IMR-90 (cell line): ENCODE data around the gene ADAM12. TPM values are rescaled to one million over a fixed set of nuclear protein-coding genes. Genes with fewer than 3 reads are reported as not detected.
A peak's percentile ranks its signal among the peaks of the same experiment; 100 is the strongest.

Experiments
- ATAC-seq: fragments of 200-7000 bp; cut with Tn5 transposase; 2 replicates; pipeline ENCODE4 v1.9.1; 2020; ENCODE audit warnings: low read depth, mild to moderate bottlenecking, moderate library complexity
- BruUV-seq: library from RNA; stranded (reverse); fragments of 400-500 nt; replicated peaks from 2 replicates; lab custom pipeline; 2021; lab: Mats Ljungman, UMichigan
- CTCF ChIA-PET: fragments of 300-600 bp; formaldehyde crosslinking; extraction: SDS; loops from one replicate; lab custom pipeline; 2021; ENCODE audit warnings: antibody characterized with exemption; lab: Yijun Ruan, JAX
- POLR2A ChIA-PET: fragments of 300-600 bp; sonication (Branson Sonifier 250); formaldehyde crosslinking; loops from one replicate; lab custom pipeline; 2022; ENCODE audit warnings: antibody characterized with exemption; ENCODE audit not compliant: unreplicated experiment; lab: Charles Lee
- DNase-seq: peaks from one replicate; pipeline ENCODE4 v3.0.0; 2013
- H2AFZ ChIP-seq: replicated peaks from 2 replicates; pipeline ENCODE3; 2013; ENCODE audit warnings: low read length, mild to moderate bottlenecking; ENCODE audit not compliant: poor library complexity
- H2AK5ac ChIP-seq: 2 replicates; pipeline ENCODE4 v1.6.1; 2013; ENCODE audit warnings: low read depth, low read length, inconsistent platforms
- H2AK9ac ChIP-seq: replicated peaks from 2 replicates; pipeline ENCODE3; 2013; ENCODE audit warnings: mild to moderate bottlenecking, low read depth, low read length, moderate library complexity; ENCODE audit not compliant: poor library complexity
- H2BK120ac ChIP-seq: 2 replicates; pipeline ENCODE4 v1.6.1; 2013; ENCODE audit warnings: low read depth, low read length, inconsistent platforms
- H2BK15ac ChIP-seq: 3 replicates; pipeline ENCODE4 v1.6.1; 2013; ENCODE audit warnings: low read depth, low read length, inconsistent platforms
- H2BK20ac ChIP-seq: 2 replicates; pipeline ENCODE4 v1.6.1; 2013; ENCODE audit warnings: low read depth, mild to moderate bottlenecking, inconsistent platforms, low read length, moderate library complexity
- H2BK5ac ChIP-seq: 2 replicates; pipeline ENCODE4 v1.6.1; 2013; ENCODE audit warnings: mild to moderate bottlenecking, low read depth, low read length, inconsistent platforms; ENCODE audit not compliant: poor library complexity, severe bottlenecking
- H3K14ac ChIP-seq: replicated peaks from 2 replicates; pipeline ENCODE4 v1.6.1; 2013; ENCODE audit warnings: low read depth, low read length, inconsistent platforms
- H3K18ac ChIP-seq: 2 replicates; pipeline ENCODE4 v1.6.1; 2013; ENCODE audit warnings: low read depth, low read length, control low read depth
- H3K23ac ChIP-seq: 2 replicates; pipeline ENCODE4 v1.6.1; 2013; ENCODE audit warnings: low read depth, low read length, inconsistent platforms
- H3K27ac ChIP-seq: 2 replicates; pipeline ENCODE4 v1.5.1; 2013; ENCODE audit warnings: mild to moderate bottlenecking, control low read depth, low read length; ENCODE audit not compliant: insufficient read depth
- H3K27me3 ChIP-seq: 2 replicates; pipeline ENCODE4 v1.6.1; 2013; ENCODE audit warnings: low read length; ENCODE audit not compliant: control insufficient read depth, insufficient read depth
- H3K36me3 ChIP-seq: 2 replicates; pipeline ENCODE4 v1.6.1; 2013; ENCODE audit warnings: low read length, mixed read lengths; ENCODE audit not compliant: control insufficient read depth, insufficient read depth
- H3K4ac ChIP-seq: 2 replicates; pipeline ENCODE4 v1.6.1; 2013; ENCODE audit warnings: low read depth, low read length, inconsistent platforms
- H3K4me1 ChIP-seq: 2 replicates; pipeline ENCODE4 v1.6.1; 2013; ENCODE audit warnings: low read length, mixed read lengths; ENCODE audit not compliant: control insufficient read depth, insufficient read depth
- H3K4me2 ChIP-seq: 2 replicates; pipeline ENCODE4 v1.6.1; 2013; ENCODE audit warnings: low read depth, mild to moderate bottlenecking, control low read depth, low read length, moderate library complexity
- H3K4me3 ChIP-seq: 2 replicates; pipeline ENCODE4 v1.5.1; 2013; ENCODE audit warnings: low read depth, mild to moderate bottlenecking, control low read depth, low read length, moderate library complexity; ENCODE audit not compliant: insufficient read depth
- H3K56ac ChIP-seq: 2 replicates; pipeline ENCODE4 v1.6.1; 2013; ENCODE audit warnings: low read length, inconsistent platforms; ENCODE audit not compliant: insufficient read depth; ENCODE audit errors: extremely low read depth
- H3K79me1 ChIP-seq, 2 experiments: 2 replicates each; pipeline ENCODE4 v1.6.1; 2013; ENCODE audit warnings: low read length in 2 of 2, inconsistent platforms in 1 of 2, low read depth in 1 of 2
- H3K9ac ChIP-seq: 2 replicates; pipeline ENCODE4 v1.6.1; 2013; ENCODE audit warnings: low read depth, low read length, control low read depth
- H3K9me1 ChIP-seq: 2 replicates; pipeline ENCODE4 v1.6.1; 2013; ENCODE audit warnings: low read length, inconsistent platforms; ENCODE audit not compliant: insufficient read depth
- H3K9me3 ChIP-seq: 2 replicates; pipeline ENCODE4 v1.6.1; 2013; ENCODE audit warnings: low read length; ENCODE audit not compliant: control insufficient read depth, insufficient read depth
- H4K20me1 ChIP-seq: 2 replicates; pipeline ENCODE4 v1.6.1; 2013; ENCODE audit warnings: low read length, inconsistent platforms; ENCODE audit not compliant: insufficient read depth
- H4K5ac ChIP-seq: 2 replicates; pipeline ENCODE4 v1.6.1; 2013; ENCODE audit warnings: mild to moderate bottlenecking, low read depth, low read length, control low read depth
- H4K8ac ChIP-seq, 2 experiments: 2 replicates each; pipeline ENCODE4 v1.6.1; 2013; ENCODE audit warnings: low read depth in 2 of 2, low read length in 2 of 2, control low read depth in 1 of 2, inconsistent platforms in 1 of 2
- H4K91ac ChIP-seq: 2 replicates; pipeline ENCODE4 v1.6.1; 2013; ENCODE audit warnings: low read depth, low read length, inconsistent platforms; ENCODE audit not compliant: insufficient read depth
- BHLHE40 ChIP-seq: fragments of 150-350 bp; IDR thresholded peaks from 2 replicates; pipeline ENCODE4 v1.6.1; 2016; ENCODE audit warnings: mild to moderate bottlenecking, low read depth, low read length
- CEBPB ChIP-seq: IDR thresholded peaks from 2 replicates; pipeline ENCODE4 v1.6.1; 2012; ENCODE audit warnings: low read depth, low read length, improper control_type of control experiment
- CHD1 ChIP-seq: IDR thresholded peaks from 2 replicates; pipeline ENCODE4 v1.6.1; 2012; ENCODE audit warnings: low read depth, low read length, improper control_type of control experiment
- CTCF ChIP-seq: conservative IDR thresholded peaks from 2 replicates; pipeline ENCODE4 v1.5.1; 2012; ENCODE audit warnings: mild to moderate bottlenecking, low read depth, low read length, improper control_type of control experiment
- ELK1 ChIP-seq: fragments of 150-350 bp; IDR thresholded peaks from 2 replicates; pipeline ENCODE4 v1.6.1; 2016; ENCODE audit warnings: low read depth, mild to moderate bottlenecking, low read length, moderate library complexity, borderline replicate concordance
- FOS ChIP-seq: fragments of 150-350 bp; IDR thresholded peaks from 2 replicates; pipeline ENCODE4 v1.6.1; 2016; ENCODE audit warnings: low read depth, low read length
- MAFK ChIP-seq: IDR thresholded peaks from 2 replicates; pipeline ENCODE4 v1.6.1; 2012; ENCODE audit warnings: low read depth, low read length, improper control_type of control experiment
- MXI1 ChIP-seq: IDR thresholded peaks from 2 replicates; pipeline ENCODE4 v1.6.1; 2012; ENCODE audit warnings: low read depth, mild to moderate bottlenecking, low read length, moderate library complexity, borderline replicate concordance
- NFE2L2 ChIP-seq: fragments of 150-350 bp; IDR thresholded peaks from 2 replicates; pipeline ENCODE4 v1.6.1; 2016; ENCODE audit warnings: low read depth, mild to moderate bottlenecking, low read length
- POLR2A ChIP-seq: IDR thresholded peaks from 2 replicates; pipeline ENCODE4 v1.6.1; 2012; ENCODE audit warnings: mild to moderate bottlenecking, low read depth, low read length
- RAD21 ChIP-seq: IDR thresholded peaks from 2 replicates; pipeline ENCODE4 v1.6.1; 2012; ENCODE audit warnings: low read length, improper control_type of control experiment
- RFX5 ChIP-seq: IDR thresholded peaks from 2 replicates; pipeline ENCODE4 v1.8.0; 2012; ENCODE audit warnings: low read depth, mild to moderate bottlenecking, low read length, moderate library complexity
- USF2 ChIP-seq: fragments of 150-350 bp; IDR thresholded peaks from 2 replicates; pipeline ENCODE4 v1.6.1; 2017; ENCODE audit warnings: mild to moderate bottlenecking, antibody characterized with exemption, low read length, low read depth
- WGBS, 2 experiments: methylation state at CpG; one replicate each; pipeline versions ENCODE4 v1.1.5 to v1.1.7; 2013; ENCODE audit warnings: missing lambda C conversion rate in 2 of 2; ENCODE audit not compliant: insufficient read length in 1 of 2; ENCODE audit errors: extremely low coverage in 2 of 2; 5-methylcytosine and 5-hydroxymethylcytosine counted together
- dilution Hi-C: fragments of 300-500 bp; cut with HindIII; formaldehyde crosslinking; loops from one replicate; pipeline ENCODE4 v1.14.3; 2018; ENCODE audit warnings: low sequenced_read_pairs; ENCODE audit not compliant: unreplicated experiment
- in situ Hi-C: fragments of 300-500 bp; cut with MboI; formaldehyde crosslinking; loops from 3 replicates; pipeline ENCODE4 v1.14.3; 2019; ENCODE audit warnings: low sequenced_read_pairs, inconsistent platforms, mixed read lengths
- intact Hi-C: fragments of 100-400 bp; cut with micrococcal nuclease; formaldehyde crosslinking; loops from 2 replicates; pipeline ENCODE4 v1.10.0; 2022
- polyA plus RNA-seq, 3 experiments: library from polyadenylated mRNA; depleted of rRNA; stranded (reverse); fragments of >200 nt; gene quantifications; 2 replicates each; pipeline ENCODE4 v1.2.3, GENCODE V29; 2012; ENCODE audit warnings: low replicate concordance in 1 of 3
- total RNA-seq: library from RNA; depleted of rRNA; stranded (reverse); fragments of >200 nt; gene quantifications from 2 replicates; pipeline ENCODE4 v1.2.3, GENCODE V29; 2012

ADAM12 gene
- total and polyA plus RNA-seq, 2 of the 4 experiments (the other 2 are of a cell fraction), result 9.6 to 10.2 TPM

GRCh38 chr10:126013489-126014281 lies 374.6 kb downstream of the ADAM12 start (continued):
- no peak for TF ChIP-seq RFX5

- Histone ChIP-seq H2AFZ (no peak overlapping the region), H3K9me1 (no peaks in the 10 kb centered on the region), H4K8ac (no peak overlapping the region), H3K4me1 (peaks cover 4% of the 10 kb centered on the region), H3K4me2 (no peak overlapping the region), H3K9me3 (peaks cover 3% of the 10 kb centered on the region), H3K14ac (no peak overlapping the region), H3K27me3 (peaks cover 40% of the 10 kb centered on the region), H3K4ac (no peak overlapping the region), H2BK120ac (no peak overlapping the region), H3K4me3 (no peak overlapping the region), H4K5ac (no peak overlapping the region), H3K18ac (no peak overlapping the region), H2BK5ac (no peak overlapping the region), H3K9ac (no peak overlapping the region), H2AK5ac (no peak overlapping the region), H2AK9ac (no peak overlapping the region), H3K27ac (no peak overlapping the region), H3K36me3 (no peaks in the 10 kb centered on the region), H2BK20ac (no peak overlapping the region), H3K56ac (no peak overlapping the region), H3K23ac (no peak overlapping the region), H2BK15ac (no peak overlapping the region), H4K91ac (no peak overlapping the region), H4K20me1 (peaks cover 8% of the 10 kb centered on the region), H3K79me1 (no peaks in the 10 kb centered on the region)
- no peak for ATAC-seq
- intact Hi-C loops (no loop called here), dilution Hi-C loops (no loop called here), in situ Hi-C loops (no loop called here)
- WGBS, 2 experiments, result no CpG with 5 or more reads among the region's 2 CpGs
- POLR2A ChIA-PET, result no interaction called here
- BruUV-seq, result no TSS peak
- DNase-seq, result peak; percentile 10
- no peak for TF ChIP-seq MXI1
- no peak for TF ChIP-seq NFE2L2
- no peak for TF ChIP-seq CTCF
- TF ChIP-seq BHLHE40, result no peak
- no peak for TF ChIP-seq FOS
- no peak for TF ChIP-seq USF2
- TF ChIP-seq CHD1, result no peak
- no peak for TF ChIP-seq MAFK
- no peak for TF ChIP-seq CEBPB
- no peak for TF ChIP-seq POLR2A
- TF ChIP-seq RAD21, result no peak
- TF ChIP-seq ELK1, result no peak
- CTCF ChIA-PET, result no interaction called here
Observed at GRCh38 chr10:126012485-126012884, 375.8 kb downstream of the ADAM12 start.
